Psoas muscle (tissue), 8 donors: ENCODE data around the gene COL13A1. TPM values are rescaled to one million over a fixed set of nuclear protein-coding genes. Genes with fewer than 3 reads are reported as not detected.

ENCODE experiments used
- ATAC-seq, 4 donors: fragments of 200-7000 bp; cut with Tn5 transposase; one replicate each; pipeline ENCODE4 v1.9.1; 2020; ENCODE audit warnings: moderate library complexity in 3 of 4, mild to moderate bottlenecking in 2 of 4
- DNase-seq, 2 donors: peaks; one replicate each; pipeline ENCODE4 v3.0.0-alpha.2; 2020
- H3K27ac ChIP-seq: fragments of 200-600 bp; one replicate; pipeline ENCODE4 v1.8.0; 2022
- H3K27me3 ChIP-seq, 3 donors: fragments of 200-600 bp in 1 of 3; one replicate each; pipeline versions ENCODE4 v1.6.1 to v1.8.0; 2013 to 2022; ENCODE audit warnings: low read length in 2 of 3, mild to moderate bottlenecking in 2 of 3, moderate library complexity in 1 of 3; ENCODE audit not compliant: insufficient read depth in 3 of 3
- H3K36me3 ChIP-seq, 2 donors: fragments of 200-600 bp in 1 of 2; one replicate each; pipeline versions ENCODE4 v1.6.1 to v1.8.0; 2013 to 2022; ENCODE audit warnings: low read depth in 1 of 2, mild to moderate bottlenecking in 1 of 2, moderate library complexity in 1 of 2; ENCODE audit not compliant: insufficient read depth in 1 of 2
- H3K4me1 ChIP-seq: fragments of 200-600 bp; one replicate; pipeline ENCODE4 v1.8.0; 2022
- H3K4me3 ChIP-seq: fragments of 200-600 bp; one replicate; pipeline ENCODE4 v1.8.0; 2022; ENCODE audit warnings: mild to moderate bottlenecking
- H3K9me3 ChIP-seq: fragments of 200-600 bp; one replicate; pipeline ENCODE4 v1.8.0; 2022
- CTCF ChIP-seq: fragments of 200-600 bp; IDR thresholded peaks from one replicate; pipeline ENCODE4 v1.8.0; 2022; ENCODE audit warnings: antibody characterized with exemption
- WGBS, 3 donors: extraction: QIAGEN DNeasy Blood & Tissue Kit; methylation state at CpG; one replicate each; pipeline versions ENCODE4 v1.1.6 to v1.1.7; 2013; 5-methylcytosine and 5-hydroxymethylcytosine counted together
- intact Hi-C, 2 donors: fragments of 100-400 bp; cut with DNase I; formaldehyde crosslinking; loops; one replicate each; pipeline versions ENCODE4 v1.11.0 to v1.14.2; 2022
- polyA plus RNA-seq, 3 donors: library from polyadenylated mRNA; stranded (reverse); fragments of 200-250 nt; gene quantifications; one replicate each; pipeline ENCODE4 v1.2.3, GENCODE V29; 2013
- total RNA-seq, 4 donors: library from RNA; stranded (reverse); fragmentation: NEBNext Ultra II Directional in 2 of 4; extraction: Animal tissue kit (Norgen Biotek cat#: 25700) in 2 of 4; gene quantifications; one replicate each; pipeline versions ENCODE4 v1.2.1 to v1.2.4, GENCODE V29; 2021 to 2023
- donor health status: healthy with polysubstance abuse.
- donor health status: DM: no; HTN: no; CAD: no; lungs with moderate emphysema.
- donor health status: Bipolar disorder and iron deficiency.
- donor health status: healthy.
- donor health status: DM: yes; HTN: yes; CAD: no.
- donor health status: DM: no; HTN: no; CAD: no.
- donor health status: DM: no; HTN: no; CAD: no.
- donor health status: DM: yes; HTN: yes; CAD: no.

The COL13A1 gene
- total and polyA plus RNA-seq, 7 donors, result 0.35 to 10.7 (median 2.6) TPM

GRCh38 chr10:69761320-69761719 lies 40.4 kb upstream of the COL13A1 start:
- WGBS, 3 donors, result 82 to 93% (median 83%) methylated on average over 4 of the region's 4 CpGs
- H3K27ac ChIP-seq, result no peak overlapping the region
- no peaks in the 10 kb centered on the region for H3K27me3 ChIP-seq
- H3K9me3 ChIP-seq, result no peaks in the 10 kb centered on the region
- no peak for TF ChIP-seq CTCF
- ATAC-seq (no peak), DNase-seq (no peak)
- no peaks in the 10 kb centered on the region for H3K36me3 ChIP-seq
- intact Hi-C loops, result no loop called here
- H3K4me3 ChIP-seq, result no peak overlapping the region
- H3K4me1 ChIP-seq, result no peaks in the 10 kb centered on the region

GRCh38 chr10:69766161-69766910 lies 35.4 kb upstream of the COL13A1 start:
- DNase-seq, result no peak
- peak in 2 of 4 donors; percentile 26 to 36 for ATAC-seq
- intact Hi-C loops, result no loop called here
- Histone ChIP-seq H3K27ac (no peak overlapping the region), H3K36me3 (no peaks in the 10 kb centered on the region), H3K4me1 (no peaks in the 10 kb centered on the region), H3K4me3 (no peak overlapping the region), H3K27me3 (peaks cover 0 to 2% (median 0%) of the 10 kb centered on the region in 3 donors), H3K9me3 (no peaks in the 10 kb centered on the region)
- WGBS, 3 donors, result 42 to 70% (median 49%) methylated on average over 8 to 10 of the region's 10 CpGs
- no peak for TF ChIP-seq CTCF

GRCh38 chr10:69767793-69768192 lies 33.9 kb upstream of the COL13A1 start:
- H3K9me3 ChIP-seq, result no peaks in the 10 kb centered on the region
- H3K4me3 ChIP-seq, result no peak overlapping the region
- no peak for TF ChIP-seq CTCF
- no peaks in the 10 kb centered on the region for H3K36me3 ChIP-seq
- WGBS, 3 donors, result 71 to 84% (median 72%) methylated on average over 4 of the region's 4 CpGs
- no peak for ATAC-seq
- no peak overlapping the region for H3K27ac ChIP-seq
- no peak for DNase-seq
- H3K4me1 ChIP-seq, result no peaks in the 10 kb centered on the region
- intact Hi-C loops, result no loop called here
- peaks cover 0 to 2% (median 0%) of the 10 kb centered on the region in 3 donors for H3K27me3 ChIP-seq

- 89 to 96% (median 90%) methylated on average over 5 of the region's 5 CpGs for WGBS, 3 donors
- Histone ChIP-seq H3K36me3 (no peaks in the 10 kb centered on the region), H3K27me3 (peaks cover 0 to 2% (median 0%) of the 10 kb centered on the region in 3 donors), H3K4me1 (no peaks in the 10 kb centered on the region), H3K9me3 (no peaks in the 10 kb centered on the region), H3K4me3 (no peak overlapping the region), H3K27ac (no peak overlapping the region)
- ATAC-seq (no peak), DNase-seq (no peak)
- no peak for TF ChIP-seq CTCF
- intact Hi-C loops, result no loop called here
Observed at GRCh38 chr10:69768386-69768785, 33.3 kb upstream of the COL13A1 start.
